ENCODE data around the gene FANCI.

GRCh38 chr15:89283201-89283600 is 39.4 kb downstream of the FANCI start:
- TF ChIP-seq POLR2AphosphoS5 (IDR thresholded peaks at IDR 0.05; ENCODE audit: insufficient read depth in 1 of 2, low read depth in 1 of 2) (no peak), CTCF (IDR thresholded peaks at IDR 0.05) (no peak), POLR2A (IDR thresholded peaks at IDR 0.05) (no peak)
